GM19025 (cell line): ENCODE results near the gene ZNF610.
"Not testable (repeated sequence)": the region's sequence is repeated elsewhere in the genome, so short reads cannot be mapped to it uniquely, and the experiment has no call there.

ENCODE experiments used
- ATAC-seq: cut with Tn5 transposase; IDR thresholded peaks from one replicate; pipeline ENCODE4 v1.9.1; 2021; ENCODE audit warnings: mild to moderate bottlenecking, low read depth, moderate library complexity; ENCODE audit not compliant: unreplicated experiment

ZNF610 gene

GRCh38 chr19:52336117-52336790 is at the start of gene ZNF610:
Gene ZNF610, plus strand, starts transcription at chr19:52336243. Its CDS starts 12,930 bp downstream, at chr19:52349173.
- peak; percentile 67 for ATAC-seq

GRCh38 chr19:52286256-52286655 is 49.8 kb upstream of the ZNF610 start:
- ATAC-seq, result no peak

- ATAC-seq, result no peak
Measured at GRCh38 chr19:52291781-52292180, 44.3 kb upstream of the ZNF610 start.

- not testable (repeated sequence) for ATAC-seq
Measured at GRCh38 chr19:52292946-52293345, 43.1 kb upstream of the ZNF610 start.

- ATAC-seq, result no peak
Measured at GRCh38 chr19:52296400-52296772, 39.7 kb upstream of the ZNF610 start.

GRCh38 chr19:52296773-52297600 is 39.1 kb upstream of the ZNF610 start, which contains the start of gene ZNF480:
Gene ZNF480, plus strand, starts transcription at chr19:52297169. Its CDS starts 3,244 bp downstream, at chr19:52300413.
- peak; percentile 52 for ATAC-seq

GRCh38 chr19:52297601-52298364 is 38.3 kb upstream of the ZNF610 start:
- no peak for ATAC-seq

- ATAC-seq, result no peak
Measured at GRCh38 chr19:52307275-52307674, 28.8 kb upstream of the ZNF610 start.

- ATAC-seq, result no peak
Measured at GRCh38 chr19:52322429-52322828, 13.6 kb upstream of the ZNF610 start.

- ATAC-seq, result no peak
Measured at GRCh38 chr19:52331757-52332156, 4.3 kb upstream of the ZNF610 start.

GRCh38 chr19:52335768-52336116 is 301 bp upstream of the ZNF610 start:
- ATAC-seq, result no peak

- no peak for ATAC-seq
Measured at GRCh38 chr19:52336791-52337381, 843 bp downstream of the ZNF610 start.

- not testable (repeated sequence) for ATAC-seq
Measured at GRCh38 chr19:52339022-52339421, 3.0 kb downstream of the ZNF610 start.

GRCh38 chr19:52343548-52343947 is 7.5 kb downstream of the ZNF610 start:
- ATAC-seq, result no peak

GRCh38 chr19:52345162-52345561 is 9.1 kb downstream of the ZNF610 start:
- no peak for ATAC-seq

- no peak for ATAC-seq
Measured at GRCh38 chr19:52351512-52351911, 15.5 kb downstream of the ZNF610 start.

- ATAC-seq, result no peak
Measured at GRCh38 chr19:52366414-52366824, 30.4 kb downstream of the ZNF610 start.

GRCh38 chr19:52369559-52370340 is 33.7 kb downstream of the ZNF610 start, which contains the start of gene ZNF880:
Gene ZNF880, plus strand, starts transcription at chr19:52369923. Its CDS starts 43 bp downstream, at chr19:52369966.
- peak; percentile 94 for ATAC-seq

GRCh38 chr19:52370341-52370710 is 34.3 kb downstream of the ZNF610 start:
- no peak for ATAC-seq

- no peak for ATAC-seq
Measured at GRCh38 chr19:52391135-52391534, 55.1 kb downstream of the ZNF610 start.
